Liver (tissue), 3 donors: ENCODE results near the gene RPL27A.

Source experiments
- CTCF ChIP-seq: fragments of 150-350 bp; IDR thresholded peaks from 2 replicates; pipeline ENCODE4 v1.5.1; 2017; ENCODE audit warnings: improper control_type of control experiment, low read depth, low read length; ENCODE audit not compliant: missing input control
- TAF1 ChIP-seq: conservative IDR thresholded peaks from 2 replicates; pipeline ENCODE4 v1.6.1; 2016; ENCODE audit warnings: antibody characterized with exemption, mild to moderate bottlenecking
- donor health status: healthy.
- donor health status: healthy.

GRCh38 chr11:8714622-8715225 lies 32.1 kb downstream of the RPL27A start:
- TF ChIP-seq CTCF = no peak
- TF ChIP-seq TAF1 = no peak
